Activated CD4-positive, CD25-positive, alpha-beta regulatory T cell treated with anti-CD3 and anti-CD28 coated beads, Interleukin-2, amount 50 U/mL, for 16 hours (primary cell): ENCODE measurements around the gene DDX53.

Experiments
- DNase-seq: peaks from one replicate; pipeline ENCODE4 v3.0.0-alpha.2; 2020; ENCODE audit warnings: low read depth, low spot score

The DDX53 gene

DNA sequence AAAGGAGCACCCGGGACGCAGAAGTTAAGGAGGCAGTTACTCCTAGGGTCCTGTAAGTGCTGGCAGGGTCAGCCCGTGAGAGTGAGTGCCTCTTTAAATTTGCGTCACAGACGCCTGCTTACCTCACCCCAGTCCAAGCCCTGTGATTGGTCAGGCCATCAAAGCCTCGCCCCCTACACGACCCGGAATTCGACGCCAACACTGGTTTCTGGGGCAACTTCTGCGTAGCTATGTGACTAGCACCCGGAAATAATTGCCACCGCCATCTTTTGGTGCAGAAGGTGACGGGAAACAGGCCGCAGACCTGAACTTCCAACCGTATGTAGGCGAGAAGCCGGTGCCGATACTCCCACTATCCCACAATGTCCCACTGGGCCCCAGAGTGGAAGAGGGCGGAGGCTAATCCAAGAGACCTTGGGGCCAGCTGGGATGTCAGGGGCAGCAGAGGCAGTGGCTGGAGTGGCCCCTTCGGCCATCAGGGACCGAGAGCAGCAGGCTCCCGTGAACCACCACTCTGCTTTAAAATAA, at the start of gene DDX53:
TSS of gene DDX53 (plus strand) at position 265 of the 528 bp plus-strand sequence. CDS start at position 363, 98 bp downstream.
- no peak for DNase-seq

- DNase-seq, result no peak
Observed at GRCh38 chrX:22950269-22951266, 49.2 kb upstream of the DDX53 start.

DNA sequence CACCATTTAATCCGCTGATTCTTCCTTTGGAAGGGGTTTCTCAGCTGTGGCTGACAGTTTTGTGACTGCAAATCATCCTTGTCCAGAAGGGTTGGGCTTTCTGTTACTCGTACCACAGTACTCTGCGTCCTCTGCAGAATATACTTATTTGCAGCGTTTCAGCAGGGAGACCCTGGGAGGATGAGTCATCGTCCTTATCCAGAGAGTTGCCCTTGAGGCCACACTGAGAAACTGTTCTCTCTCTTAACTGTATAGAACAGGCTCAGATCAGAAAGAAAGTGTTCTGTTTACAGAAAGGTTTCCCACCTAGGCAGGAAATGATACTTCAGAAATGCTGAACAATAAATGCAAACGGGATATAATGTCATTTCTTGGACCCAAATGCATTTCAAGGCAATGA, 47.8 kb upstream of the DDX53 start:
- no peak for DNase-seq

GRCh38 chrX:22958250-22958649, 41.5 kb upstream of the DDX53 start:
- no peak for DNase-seq

DNA sequence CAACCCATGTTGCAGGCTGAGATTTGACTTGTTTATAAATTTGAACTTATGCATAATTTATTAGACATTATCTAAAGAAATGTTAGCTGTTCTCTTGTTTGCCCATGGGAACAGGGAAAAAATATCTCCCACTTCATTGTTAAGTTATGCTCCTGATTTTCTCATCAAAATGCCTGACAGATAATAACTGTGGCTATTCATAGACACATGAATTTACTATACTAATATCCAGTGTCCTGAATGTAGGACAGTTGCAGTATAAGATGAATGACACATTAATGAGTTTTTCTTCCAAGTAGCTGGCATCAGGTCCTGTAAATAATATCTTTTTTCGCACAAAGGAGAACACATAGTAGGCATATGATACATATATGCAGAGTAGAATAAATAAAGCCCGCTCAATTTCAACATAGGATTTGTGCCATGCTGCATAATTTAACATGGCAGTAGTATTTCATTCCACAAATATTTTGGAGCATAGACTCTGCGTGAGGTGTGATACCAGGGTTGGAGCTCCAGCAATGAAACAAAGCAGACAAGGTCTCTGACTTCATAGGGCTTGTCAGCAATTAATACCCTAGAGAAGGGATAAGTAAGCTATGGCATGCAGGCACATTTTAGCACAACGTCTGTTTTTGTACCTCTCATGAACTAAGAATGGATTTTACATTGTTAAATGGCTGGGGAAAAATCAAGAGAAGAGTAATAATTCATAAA, 40.4 kb upstream of the DDX53 start:
- DNase-seq, result no peak

GRCh38 chrX:22963196-22963595, 36.6 kb upstream of the DDX53 start:
- no peak for DNase-seq

DNA sequence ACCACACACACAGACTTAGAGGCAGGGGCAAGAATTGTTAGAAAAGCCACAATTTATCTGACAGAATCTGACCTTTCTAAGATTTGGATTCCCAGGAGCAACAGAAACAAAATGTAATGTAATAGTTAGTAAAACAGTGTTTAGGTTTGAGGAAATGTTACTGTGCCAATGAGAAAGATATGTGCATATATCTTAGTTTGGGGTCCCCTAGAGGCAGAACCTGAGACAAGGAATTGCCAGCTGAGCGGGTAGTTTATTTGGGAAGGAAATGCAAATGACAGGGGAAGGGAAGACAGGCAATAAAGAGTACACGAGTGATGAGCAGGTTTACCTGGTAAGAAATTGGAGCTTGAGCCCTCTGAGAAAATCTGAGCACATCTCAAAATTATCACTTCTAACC, 31.3 kb upstream of the DDX53 start:
- no peak for DNase-seq

DNA sequence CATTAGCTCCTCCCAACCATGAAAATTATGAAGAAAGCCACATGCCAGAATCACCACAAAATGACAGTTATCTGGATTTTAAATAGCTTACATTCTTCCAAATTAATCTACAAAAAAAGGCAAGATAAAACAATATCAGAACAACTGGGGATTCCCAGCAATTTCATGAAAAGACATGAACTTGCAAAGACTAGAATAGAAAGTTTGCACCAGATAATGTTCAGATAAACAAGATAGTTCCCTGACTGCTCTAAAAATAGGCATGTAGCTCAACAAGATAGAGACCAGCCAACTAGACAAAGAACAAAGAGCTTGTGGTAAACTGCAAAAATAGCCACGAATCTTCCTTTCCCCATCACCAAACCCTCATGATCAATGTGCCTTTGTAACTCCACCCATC, 30.3 kb upstream of the DDX53 start:
- DNase-seq, result no peak

DNA sequence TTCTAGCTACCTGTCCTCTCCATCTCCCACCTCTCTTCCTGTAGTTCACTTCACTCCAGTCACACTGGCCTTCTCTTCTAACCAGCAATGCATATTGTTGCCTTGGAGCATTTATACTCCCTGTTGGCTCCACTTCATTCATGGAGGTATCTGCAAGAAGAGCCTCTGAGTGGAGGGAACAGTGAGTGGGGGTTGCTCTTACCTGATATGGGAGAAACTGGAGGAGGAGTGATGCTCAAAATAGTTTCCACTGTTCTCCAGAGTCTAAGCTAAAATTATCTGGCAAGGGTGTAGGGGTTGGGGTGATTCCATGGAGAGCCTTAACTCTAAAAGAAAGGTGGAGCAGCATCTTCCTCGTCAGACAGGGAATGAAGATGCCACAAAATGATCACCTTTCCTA, 28.9 kb upstream of the DDX53 start:
- DNase-seq, result no peak

DNA sequence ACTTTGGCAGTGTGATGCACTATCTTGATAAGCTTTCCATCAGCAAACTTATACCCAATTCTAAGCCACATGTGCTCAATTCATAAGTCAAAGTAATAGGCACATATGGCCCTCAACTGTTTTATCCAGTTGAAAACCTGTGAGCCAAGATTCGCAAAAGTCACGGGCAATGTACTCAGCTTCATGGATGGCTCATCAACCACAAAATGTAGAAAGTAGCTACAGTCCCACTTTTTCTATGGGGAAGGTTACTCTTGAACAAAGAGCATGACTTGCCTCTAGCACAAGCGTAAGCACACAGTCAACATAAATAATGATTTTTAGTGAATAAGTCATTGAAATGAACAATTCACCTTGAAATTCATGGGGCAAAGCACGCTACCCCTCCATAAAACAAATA, 25.1 kb upstream of the DDX53 start:
- DNase-seq, result no peak

- no peak for DNase-seq
Observed at GRCh38 chrX:22975786-22976185, 24.0 kb upstream of the DDX53 start.

DNA sequence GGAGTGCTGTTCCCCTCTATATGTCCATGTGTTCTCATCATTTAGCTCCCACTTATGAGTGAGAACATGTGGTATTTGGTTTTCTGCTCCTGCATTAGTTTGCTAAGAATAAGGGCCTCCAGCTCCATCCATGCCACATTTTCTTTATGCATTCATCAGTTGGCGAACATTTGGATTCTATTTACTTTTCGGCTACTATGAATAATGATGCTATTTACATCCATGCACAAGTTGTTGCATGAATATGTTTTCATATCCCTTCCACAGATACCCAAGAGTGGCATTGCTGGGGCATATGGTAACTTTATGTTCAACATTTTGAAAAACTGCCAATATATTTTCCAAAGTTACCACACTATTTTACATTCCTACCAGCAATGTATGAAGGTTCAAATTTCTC, 13.8 kb upstream of the DDX53 start:
- no peak for DNase-seq

GRCh38 chrX:22987452-22987851, 12.3 kb upstream of the DDX53 start:
- no peak for DNase-seq

DNA sequence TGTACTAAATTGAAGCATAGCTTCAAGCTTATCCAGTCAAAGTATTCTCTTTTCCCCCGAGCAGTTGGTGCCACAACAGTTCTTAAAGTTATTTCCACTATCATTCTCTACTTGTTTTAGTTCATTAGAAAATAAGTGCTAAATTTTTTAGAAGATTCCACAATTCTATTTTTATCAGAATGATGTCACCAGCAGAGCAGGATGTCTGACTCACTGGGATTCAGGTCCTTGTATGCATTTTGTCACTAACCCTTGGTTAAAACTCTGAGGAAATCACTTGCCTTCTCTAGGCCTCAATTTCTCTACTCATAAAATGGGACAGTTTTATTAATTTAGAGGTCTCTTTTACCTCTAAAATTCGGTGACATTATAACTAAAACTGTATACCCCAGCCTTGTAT, 3.4 kb downstream of the DDX53 start:
- no peak for DNase-seq

- DNase-seq, result no peak
Observed at GRCh38 chrX:23008431-23009099, 8.8 kb downstream of the DDX53 start.

- DNase-seq, result no peak
Observed at GRCh38 chrX:23012162-23012561, 12.4 kb downstream of the DDX53 start.

DNA sequence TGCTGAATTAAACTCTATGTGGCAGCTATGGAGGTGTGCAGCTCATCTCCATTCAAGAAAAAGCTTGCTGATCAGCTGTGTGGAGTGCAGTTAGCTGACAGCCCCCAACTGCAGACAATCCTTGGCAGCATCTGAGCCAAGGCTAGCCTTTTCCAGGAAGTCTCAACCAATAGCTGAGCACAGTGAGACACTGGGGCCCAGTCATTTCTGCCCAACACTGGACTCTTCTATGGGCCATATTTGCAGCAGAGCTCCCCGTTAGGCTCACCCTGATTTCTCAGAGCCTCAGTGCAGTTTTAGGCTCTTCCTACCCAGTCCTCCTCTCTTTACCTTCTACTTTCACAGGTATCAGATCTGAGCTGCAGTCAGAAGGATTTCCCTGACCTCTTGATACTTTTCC, 12.9 kb downstream of the DDX53 start:
- no peak for DNase-seq

GRCh38 chrX:23013366-23013765, 13.6 kb downstream of the DDX53 start:
- DNase-seq, result no peak

- DNase-seq, result no peak
Observed at GRCh38 chrX:23031600-23031999, 31.8 kb downstream of the DDX53 start.

DNA sequence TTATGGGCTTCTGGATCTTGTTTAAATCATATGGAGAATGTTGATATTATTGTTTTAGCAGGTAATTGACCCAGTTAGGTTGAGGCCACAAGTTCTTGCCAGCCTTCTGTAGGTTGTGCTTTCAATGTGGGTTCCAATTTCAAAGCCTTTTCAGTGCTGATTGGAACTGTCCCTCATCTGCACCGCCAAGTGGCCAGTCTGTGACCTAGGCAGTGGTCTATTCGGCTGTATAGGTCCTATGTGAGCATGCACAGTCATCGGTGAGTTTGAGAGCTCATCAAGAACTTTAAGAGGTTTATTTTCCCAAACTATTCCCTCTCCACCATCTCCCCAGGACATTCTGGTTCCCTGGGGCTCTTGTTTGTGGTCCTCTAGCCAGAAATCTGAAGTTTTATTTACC, 35.7 kb downstream of the DDX53 start:
- no peak for DNase-seq

GRCh38 chrX:23046443-23046842, 46.7 kb downstream of the DDX53 start:
- DNase-seq, result no peak
